OCI-LY3 (cell line): ENCODE results near the gene PLA2G15.

Source experiments
- H2AFZ ChIP-seq: fragments of 200-600, 300-600 bp; shearing (Covaris generic); 2 replicates; pipeline ENCODE4 v1.6.0; 2014; ENCODE audit warnings: antibody characterized with exemption, low read depth, low read length
- H3K27ac ChIP-seq: fragments of 200-600, 300-600 bp; sonication (generic); 2 replicates; pipeline ENCODE4 v1.5.1; 2014; ENCODE audit warnings: mild to moderate bottlenecking, low read length, moderate library complexity, mixed read lengths
- H3K27me3 ChIP-seq: fragments of 200-600, 300-600 bp; sonication (generic); 2 replicates; pipeline ENCODE4 v1.6.1; 2014; ENCODE audit warnings: low read depth, low read length, mixed read lengths
- H3K36me3 ChIP-seq: fragments of 200-600, 300-600 bp; sonication (generic); replicated peaks from 2 replicates; pipeline ENCODE3; 2014; ENCODE audit warnings: low read depth, low read length, mixed read lengths
- H3K4me1 ChIP-seq: fragments of 300-600, 200-600 bp; sonication (generic); 2 replicates; pipeline ENCODE4 v1.6.1; 2014; ENCODE audit warnings: low read length, mixed read lengths
- H3K4me2 ChIP-seq: fragments of 200-600, 300-600 bp; sonication (generic); 2 replicates; pipeline ENCODE4 v1.6.1; 2014; ENCODE audit warnings: low read length, mixed read lengths
- H3K4me3 ChIP-seq: fragments of 300-600, 200-600 bp; sonication (generic); 2 replicates; pipeline ENCODE4 v1.5.1; 2014; ENCODE audit warnings: antibody characterized with exemption, mild to moderate bottlenecking, low read length, moderate library complexity
- H3K79me2 ChIP-seq: fragments of 300-600, 200-600 bp; shearing (Covaris generic); 2 replicates; pipeline ENCODE4 v1.6.1; 2014; ENCODE audit warnings: mild to moderate bottlenecking, low read length, mixed read lengths
- H3K9ac ChIP-seq: fragments of 300-600, 200-600 bp; shearing (Covaris generic); 2 replicates; pipeline ENCODE4 v1.6.0; 2014; ENCODE audit warnings: mild to moderate bottlenecking, low read length, moderate library complexity
- H3K9me3 ChIP-seq: fragments of 200-600, 300-600 bp; shearing (Covaris generic); 2 replicates; pipeline ENCODE4 v1.6.1; 2014; ENCODE audit warnings: low read length, mixed read lengths; ENCODE audit not compliant: insufficient read depth
- H4K20me1 ChIP-seq: fragments of 200-600, 300-600 bp; sonication (generic); 2 replicates; pipeline ENCODE4 v1.6.1; 2016; ENCODE audit warnings: low read length, mixed read lengths; ENCODE audit not compliant: insufficient read depth
- EZH2phosphoT487 ChIP-seq: fragments of 200-600 bp; shearing (Covaris generic); IDR thresholded peaks from 2 replicates; pipeline ENCODE4 v1.6.1; 2018; ENCODE audit warnings: antibody characterized with exemption, mixed run types, low read depth
- TF ChIP-seq, protein P1 (sequence below): fragments of 200-600, 300-600 bp; sonication (generic); IDR thresholded peaks from 2 replicates; pipeline ENCODE4 v1.5.1; 2014; ENCODE audit warnings: antibody characterized with exemption, low read length, low read depth

The PLA2G15 gene

DNA sequence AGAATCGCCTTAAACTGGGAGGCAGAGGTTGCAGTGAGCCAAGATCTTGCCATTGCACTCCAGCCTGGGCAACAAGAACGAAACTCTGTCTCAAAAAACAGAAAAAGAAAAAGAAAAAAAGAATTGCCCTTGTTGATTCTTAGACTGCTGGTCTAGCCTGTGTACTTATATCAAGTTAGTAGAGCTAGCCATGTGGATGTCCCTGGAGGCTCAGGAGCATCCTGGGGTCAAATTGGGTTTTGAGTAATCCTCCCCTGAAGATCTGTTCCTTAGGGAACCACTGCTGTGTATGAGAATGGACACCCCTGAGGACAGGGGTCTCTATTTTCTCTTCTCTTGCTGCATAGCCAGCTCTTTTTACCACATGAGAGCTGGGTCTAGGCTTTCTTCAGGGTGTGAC lies 44.0 kb downstream of the PLA2G15 start:
- peak overlapping the region; percentile 51 for H3K4me2 ChIP-seq
- H3K4me1 ChIP-seq: peaks cover 39% of the 10 kb centered on the region

DNA sequence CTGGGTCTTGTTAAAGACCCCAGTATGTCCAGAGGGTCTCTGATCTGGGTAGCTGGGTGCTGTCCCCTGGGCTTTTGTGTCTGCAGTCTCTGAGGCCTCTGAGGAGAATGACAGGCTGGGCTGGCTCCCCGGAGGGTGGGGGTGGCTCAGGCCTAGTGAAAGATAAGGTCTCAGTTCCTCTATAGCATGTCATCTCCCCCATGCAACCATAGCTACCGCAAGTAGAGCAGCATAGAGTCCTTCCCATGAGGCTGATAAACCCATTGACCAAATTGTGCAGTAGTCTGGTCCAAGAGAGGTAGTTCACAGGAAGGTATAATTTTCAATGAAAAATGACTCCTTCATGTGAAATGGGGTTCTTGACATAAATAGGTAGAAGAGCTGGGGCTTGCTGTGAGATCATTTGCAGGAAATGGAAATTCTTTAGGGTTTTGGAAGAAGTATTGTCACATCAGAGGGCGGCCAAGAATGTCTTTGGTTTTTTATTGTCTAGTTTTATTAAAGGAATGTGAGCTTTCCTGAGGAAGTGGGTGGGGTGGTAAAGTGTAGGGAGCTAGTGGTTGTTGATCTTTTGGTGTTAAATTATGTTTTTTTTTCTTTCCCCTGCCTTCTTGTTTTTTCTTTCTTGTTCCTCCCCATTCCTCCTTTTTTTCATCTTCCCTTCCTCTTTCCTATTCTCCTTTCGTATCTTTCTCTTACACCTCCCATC lies 44.6 kb downstream of the PLA2G15 start:
- Histone ChIP-seq H3K4me3 (0 out of 2 replicates have a peak overlapping the region, but pooled peaks have one; percentile 7), H3K9ac (peak overlapping the region; percentile 27; the same call in 1 of the 2 replicates)

More for the DNA sequence above, 44.0 kb downstream of the PLA2G15 start:
- Histone ChIP-seq H2AFZ (no peak overlapping the region), H3K79me2 (peaks cover 19% of the 10 kb centered on the region), H3K9me3 (no peaks in the 10 kb centered on the region), H3K9ac (peak overlapping the region; percentile 27; the same call in 1 of the 2 replicates), H3K27me3 (no peaks in the 10 kb centered on the region), H3K27ac (peak overlapping the region; percentile 55), H4K20me1 (peaks cover 6% of the 10 kb centered on the region; the same call in 1 of the 2 replicates), H3K4me3 (0 out of 2 replicates have a peak overlapping the region, but pooled peaks have one; percentile 7), H3K36me3 (peaks cover 42% of the 10 kb centered on the region)
- no peak for TF ChIP-seq EZH2phosphoT487
- TF ChIP-seq, protein P1, sequence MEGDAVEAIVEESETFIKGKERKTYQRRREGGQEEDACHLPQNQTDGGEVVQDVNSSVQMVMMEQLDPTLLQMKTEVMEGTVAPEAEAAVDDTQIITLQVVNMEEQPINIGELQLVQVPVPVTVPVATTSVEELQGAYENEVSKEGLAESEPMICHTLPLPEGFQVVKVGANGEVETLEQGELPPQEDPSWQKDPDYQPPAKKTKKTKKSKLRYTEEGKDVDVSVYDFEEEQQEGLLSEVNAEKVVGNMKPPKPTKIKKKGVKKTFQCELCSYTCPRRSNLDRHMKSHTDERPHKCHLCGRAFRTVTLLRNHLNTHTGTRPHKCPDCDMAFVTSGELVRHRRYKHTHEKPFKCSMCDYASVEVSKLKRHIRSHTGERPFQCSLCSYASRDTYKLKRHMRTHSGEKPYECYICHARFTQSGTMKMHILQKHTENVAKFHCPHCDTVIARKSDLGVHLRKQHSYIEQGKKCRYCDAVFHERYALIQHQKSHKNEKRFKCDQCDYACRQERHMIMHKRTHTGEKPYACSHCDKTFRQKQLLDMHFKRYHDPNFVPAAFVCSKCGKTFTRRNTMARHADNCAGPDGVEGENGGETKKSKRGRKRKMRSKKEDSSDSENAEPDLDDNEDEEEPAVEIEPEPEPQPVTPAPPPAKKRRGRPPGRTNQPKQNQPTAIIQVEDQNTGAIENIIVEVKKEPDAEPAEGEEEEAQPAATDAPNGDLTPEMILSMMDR: no peak

DNA sequence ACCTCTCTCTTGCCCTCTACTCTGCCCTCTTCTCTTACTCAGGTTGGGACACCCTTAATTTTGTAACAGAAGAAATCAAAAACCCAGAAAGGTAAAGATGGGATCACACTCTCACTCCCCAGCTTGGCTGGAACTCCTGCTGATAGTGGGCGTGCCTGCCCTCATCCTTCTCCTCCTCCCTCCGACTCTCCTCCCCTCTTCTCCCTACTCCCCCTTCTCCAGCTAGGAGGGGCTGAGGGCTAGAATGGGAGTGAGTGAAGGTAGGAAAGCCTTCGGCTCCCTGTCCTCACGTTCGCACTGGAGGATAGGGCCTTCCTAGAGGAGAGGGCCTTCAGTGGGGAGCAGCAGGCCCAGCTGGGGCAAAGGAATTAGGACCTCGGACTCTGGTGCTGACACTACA lies 45.3 kb downstream of the PLA2G15 start:
- Histone ChIP-seq H3K79me2 (peaks cover 13% of the 10 kb centered on the region), H2AFZ (no peak overlapping the region), H3K4me2 (no peak overlapping the region), H3K4me3 (no peak overlapping the region), H3K9me3 (no peaks in the 10 kb centered on the region), H3K36me3 (peaks cover 52% of the 10 kb centered on the region), H3K4me1 (peaks cover 26% of the 10 kb centered on the region), H4K20me1 (no peaks in the 10 kb centered on the region), H3K27ac (peak overlapping the region; percentile 55; the same call in 1 of the 2 replicates), H3K9ac (no peak overlapping the region; the same call in 1 of the 2 replicates), H3K27me3 (no peaks in the 10 kb centered on the region)
- TF ChIP-seq, protein P1: no peak
- TF ChIP-seq EZH2phosphoT487: no peak

More for the DNA sequence above, 44.6 kb downstream of the PLA2G15 start:
- Histone ChIP-seq H4K20me1 (0 out of 2 replicates have a peak, but pooled peaks cover under 1% of the 10 kb centered on the region), H3K79me2 (peaks cover 15% of the 10 kb centered on the region), H3K27ac (peak overlapping the region; percentile 55), H3K9me3 (no peaks in the 10 kb centered on the region), H3K4me2 (peak overlapping the region; percentile 51), H2AFZ (no peak overlapping the region), H3K27me3 (no peaks in the 10 kb centered on the region), H3K36me3 (peaks cover 48% of the 10 kb centered on the region), H3K4me1 (peaks cover 33% of the 10 kb centered on the region)
- TF ChIP-seq, protein P1: no peak

DNA sequence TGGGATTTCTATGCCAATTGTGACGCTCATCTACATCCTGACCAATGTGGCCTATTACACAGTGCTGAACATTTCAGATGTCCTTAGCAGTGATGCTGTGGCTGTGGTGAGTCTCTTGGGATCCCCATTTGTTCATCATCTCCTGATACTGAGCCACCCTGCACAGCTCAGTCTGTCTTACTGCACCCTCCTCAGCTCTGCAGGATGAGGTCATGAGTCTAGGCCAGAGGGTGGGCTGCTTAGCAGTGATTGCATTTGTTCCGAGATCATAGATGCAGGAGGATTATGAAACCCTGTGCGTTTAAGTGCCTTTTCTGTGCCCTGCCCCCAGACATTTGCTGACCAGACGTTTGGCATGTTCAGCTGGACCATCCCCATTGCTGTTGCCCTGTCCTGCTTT lies 46.1 kb downstream of the PLA2G15 start:
- Histone ChIP-seq H4K20me1 (no peaks in the 10 kb centered on the region), H3K27me3 (no peaks in the 10 kb centered on the region), H2AFZ (no peak overlapping the region), H3K79me2 (peaks cover 6% of the 10 kb centered on the region), H3K4me1 (peaks cover 19% of the 10 kb centered on the region), H3K4me3 (no peak overlapping the region), H3K27ac (no peak overlapping the region), H3K36me3 (peaks cover 50% of the 10 kb centered on the region), H3K9ac (no peak overlapping the region), H3K4me2 (no peak overlapping the region), H3K9me3 (no peaks in the 10 kb centered on the region)
- TF ChIP-seq EZH2phosphoT487: no peak
- TF ChIP-seq, protein P1: no peak
